NCI-H345 treated with DMSO at 0.1 percent for 48 hours (cell line): ENCODE data around the gene EDC3.

Experiments
- DNase-seq: peaks from one replicate; lab custom pipeline; 2025; ENCODE audit not compliant: unreplicated experiment; lab: John Stamatoyannopoulos, UW

The EDC3 gene

DNA sequence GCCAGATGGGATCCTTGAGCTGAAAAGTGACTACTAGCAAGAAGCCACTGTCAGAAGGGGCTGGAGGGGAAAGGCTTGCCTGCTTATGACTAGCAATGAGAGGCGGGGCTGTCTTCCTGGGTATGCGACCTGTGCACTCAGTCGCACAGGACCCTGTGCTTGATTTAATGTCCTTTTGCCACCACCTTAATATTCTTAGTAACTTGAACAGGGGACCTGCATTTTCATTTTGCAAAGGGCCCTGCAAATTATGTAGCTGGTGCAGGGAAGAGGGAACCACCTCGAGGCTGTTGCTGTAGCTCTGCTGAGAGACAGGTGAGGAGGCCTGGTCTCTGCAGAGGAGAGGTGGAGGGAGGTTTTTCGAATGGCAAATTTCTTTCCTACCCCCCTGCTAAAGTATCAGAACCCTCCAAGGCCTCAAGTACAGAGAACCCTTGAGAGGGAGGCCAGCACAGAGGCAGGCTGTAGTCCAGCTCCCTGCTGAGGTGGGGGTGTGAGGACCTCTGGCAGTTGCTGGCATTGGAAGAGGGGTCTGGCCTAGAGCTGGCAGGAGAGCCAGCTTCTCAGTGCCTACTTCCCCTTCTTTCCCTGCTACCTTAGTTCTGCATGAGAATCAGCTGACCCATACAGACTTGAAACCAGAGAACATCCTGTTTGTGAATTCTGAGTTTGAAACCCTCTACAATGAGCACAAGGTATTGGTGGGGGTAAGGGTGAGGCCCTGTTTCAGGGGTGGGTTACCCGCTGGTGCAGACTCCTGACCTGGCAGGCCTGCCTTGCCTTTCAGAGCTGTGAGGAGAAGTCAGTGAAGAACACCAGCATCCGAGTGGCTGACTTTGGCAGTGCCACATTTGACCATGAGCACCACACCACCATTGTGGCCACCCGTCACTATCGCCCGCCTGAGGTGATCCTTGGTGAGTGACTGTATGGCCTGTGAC lies 68.8 kb downstream of the EDC3 start:
- no peak for DNase-seq

DNA sequence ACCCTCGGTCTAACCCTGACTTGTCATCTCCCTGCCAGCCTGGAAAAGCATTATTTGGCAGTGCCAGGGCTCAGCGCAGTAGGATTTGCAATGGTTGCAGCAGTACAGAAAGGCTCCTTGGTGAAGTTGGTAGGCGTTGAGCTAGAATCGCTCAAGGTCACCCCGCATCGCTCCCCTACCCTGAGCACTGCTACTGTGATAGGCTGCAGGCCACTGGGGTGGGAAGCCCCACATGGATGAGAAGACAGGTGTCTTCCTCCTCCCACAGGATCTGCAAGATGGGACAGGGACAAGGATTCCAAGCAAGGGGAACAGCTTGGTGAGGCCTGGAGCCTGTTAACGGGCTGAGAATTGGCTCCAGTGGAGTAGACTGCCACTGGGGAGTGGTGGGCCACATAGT lies 69.5 kb downstream of the EDC3 start:
- no peak for DNase-seq

DNA sequence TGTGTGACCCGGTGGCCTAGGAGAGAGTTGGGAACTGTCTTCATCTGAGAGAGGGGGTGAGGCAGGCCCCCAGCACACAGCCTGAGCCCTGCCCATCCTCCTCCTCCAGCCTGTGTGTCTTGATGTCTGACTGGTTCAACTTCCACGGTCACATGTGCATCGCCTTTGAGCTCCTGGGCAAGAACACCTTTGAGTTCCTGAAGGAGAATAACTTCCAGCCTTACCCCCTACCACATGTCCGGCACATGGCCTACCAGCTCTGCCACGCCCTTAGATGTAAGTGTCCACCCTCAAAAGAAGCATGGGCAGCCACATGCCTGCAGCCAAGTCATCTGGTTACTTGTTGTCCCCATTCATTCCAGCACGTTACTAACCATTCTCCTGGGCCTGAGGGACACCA lies 70.1 kb downstream of the EDC3 start:
- no peak for DNase-seq

DNA sequence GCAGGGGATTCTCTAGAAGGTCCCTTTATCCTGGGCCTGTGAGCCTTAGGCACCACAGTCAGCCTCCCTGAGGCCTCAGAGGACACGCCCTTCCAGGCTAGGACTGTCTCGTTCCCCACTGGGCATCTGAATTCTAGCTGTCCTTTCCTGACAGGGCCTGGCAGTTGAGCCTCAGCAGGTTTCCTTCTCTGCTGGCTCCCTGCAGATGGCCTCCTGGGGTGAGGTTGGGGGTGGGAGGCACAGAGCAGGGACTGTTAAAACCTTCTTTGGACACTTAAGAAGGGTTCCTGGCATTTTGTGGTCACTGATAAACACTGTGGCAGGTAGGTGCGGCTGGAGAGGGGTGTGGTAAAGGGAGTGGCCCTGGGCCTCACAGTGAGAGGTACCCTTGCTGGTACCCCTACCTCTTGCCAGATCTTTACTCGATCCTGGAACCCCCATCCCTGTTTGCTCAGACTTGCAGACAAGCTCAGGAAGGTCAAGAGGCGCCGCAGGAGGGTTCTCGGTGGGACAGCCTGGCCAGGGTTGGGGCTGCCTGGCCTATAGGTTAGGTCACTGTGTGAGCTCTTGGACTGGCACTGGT lies 71.7 kb downstream of the EDC3 start:
- DNase-seq, result no peak

DNA sequence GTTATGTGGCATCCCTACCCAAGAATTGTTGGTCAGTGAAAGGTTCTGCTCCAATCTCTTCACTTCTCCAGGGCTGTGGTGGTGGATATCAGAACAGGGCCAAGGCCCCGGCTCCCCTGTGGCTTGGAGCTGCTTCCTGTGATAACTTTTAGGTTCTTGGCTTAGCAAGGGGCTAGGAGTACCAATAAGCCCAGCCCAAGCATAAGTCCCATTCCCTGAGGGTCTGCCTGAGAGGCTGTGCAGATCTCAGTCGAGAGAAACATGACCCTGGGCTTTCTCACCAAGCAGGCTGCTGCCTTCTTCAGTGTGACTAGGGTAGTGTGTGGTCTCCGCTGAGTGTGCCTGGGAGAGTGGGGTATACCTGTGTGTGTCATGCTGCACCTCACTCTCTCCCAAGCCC lies 73.1 kb downstream of the EDC3 start:
- no peak for DNase-seq

DNA sequence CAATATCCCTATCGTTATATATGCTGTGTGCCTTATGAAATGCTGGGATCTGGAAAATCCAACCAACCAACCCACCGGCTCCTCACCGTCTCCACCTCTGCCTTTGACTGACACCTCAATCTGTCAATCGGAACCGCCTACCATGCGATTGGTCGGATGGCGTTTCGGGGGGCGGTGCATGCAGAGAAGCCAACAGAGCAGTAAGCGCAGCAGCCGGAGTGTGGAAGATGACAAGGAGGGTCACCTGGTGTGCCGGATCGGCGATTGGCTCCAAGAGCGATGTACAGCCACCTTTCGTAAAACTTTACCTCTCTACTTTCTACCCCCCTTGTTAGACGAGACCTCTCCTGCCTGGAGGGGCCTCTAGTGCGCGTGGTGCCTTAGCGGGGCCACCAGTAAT lies 73.9 kb downstream of the EDC3 start:
- DNase-seq, result no peak

DNA sequence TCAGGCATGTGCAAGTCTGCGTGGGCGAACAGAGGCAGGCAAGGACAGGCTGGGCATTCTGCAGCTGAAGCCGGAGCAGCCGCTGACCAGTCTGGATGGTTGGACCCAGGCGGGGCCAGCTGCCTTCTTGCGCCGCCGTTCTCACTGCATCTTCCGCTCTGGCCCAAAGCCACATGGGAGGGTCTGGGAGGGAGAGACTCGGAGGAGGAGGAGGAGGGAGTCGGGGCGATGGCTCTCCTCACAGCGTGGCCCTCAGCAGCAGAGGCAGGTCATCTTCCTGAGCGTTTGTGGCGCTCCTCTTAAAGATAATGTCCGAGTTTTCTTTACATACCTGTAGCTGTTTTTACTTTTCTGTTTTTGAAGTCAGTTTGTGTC lies 74.3 kb downstream of the EDC3 start:
- DNase-seq, result no peak

DNA sequence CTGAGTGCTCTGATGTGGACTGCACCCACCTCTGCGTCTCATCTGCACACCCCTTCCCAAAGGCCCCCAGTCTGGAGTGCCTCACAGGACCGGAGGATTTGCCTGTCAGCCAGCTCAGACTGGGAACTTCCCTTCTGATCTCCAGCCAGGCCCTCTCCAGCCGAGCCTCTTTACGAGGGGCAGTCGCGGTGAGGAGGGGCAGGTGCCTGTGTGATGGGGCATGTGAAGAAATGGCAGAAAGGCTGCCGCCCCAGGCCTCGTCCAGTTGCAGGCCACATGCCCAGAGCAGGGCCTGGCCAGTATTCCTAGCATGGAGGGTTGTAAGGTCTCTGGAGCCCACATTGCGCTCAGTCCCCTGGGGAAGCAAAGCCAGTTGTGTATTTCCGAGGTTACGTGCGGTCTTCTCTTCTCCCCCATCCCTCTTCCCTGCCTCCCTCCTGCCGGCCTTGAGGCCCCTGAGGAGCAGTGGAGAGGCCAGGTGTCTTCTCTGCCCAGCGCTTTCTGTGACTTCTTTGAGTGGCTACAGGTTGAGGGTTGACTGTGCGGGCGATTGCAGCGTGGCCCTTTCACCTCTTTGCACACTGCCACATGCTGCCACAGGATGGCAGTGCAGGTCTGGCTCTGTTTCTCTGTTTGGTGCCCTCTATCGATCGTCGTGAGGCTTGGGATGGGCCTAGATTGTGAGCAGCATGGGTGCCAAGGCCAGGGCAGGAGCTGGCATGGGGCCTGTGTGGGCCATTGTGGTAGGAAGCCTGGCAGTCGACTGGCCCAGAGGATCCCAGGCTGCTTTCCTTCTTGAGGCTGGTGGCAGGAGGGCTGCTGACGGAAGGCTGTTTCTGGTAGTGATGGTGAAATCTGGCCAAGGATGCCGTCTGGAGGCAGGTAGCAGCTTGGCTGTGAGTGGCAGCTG lies 74.9 kb downstream of the EDC3 start:
- DNase-seq, result no peak

DNA sequence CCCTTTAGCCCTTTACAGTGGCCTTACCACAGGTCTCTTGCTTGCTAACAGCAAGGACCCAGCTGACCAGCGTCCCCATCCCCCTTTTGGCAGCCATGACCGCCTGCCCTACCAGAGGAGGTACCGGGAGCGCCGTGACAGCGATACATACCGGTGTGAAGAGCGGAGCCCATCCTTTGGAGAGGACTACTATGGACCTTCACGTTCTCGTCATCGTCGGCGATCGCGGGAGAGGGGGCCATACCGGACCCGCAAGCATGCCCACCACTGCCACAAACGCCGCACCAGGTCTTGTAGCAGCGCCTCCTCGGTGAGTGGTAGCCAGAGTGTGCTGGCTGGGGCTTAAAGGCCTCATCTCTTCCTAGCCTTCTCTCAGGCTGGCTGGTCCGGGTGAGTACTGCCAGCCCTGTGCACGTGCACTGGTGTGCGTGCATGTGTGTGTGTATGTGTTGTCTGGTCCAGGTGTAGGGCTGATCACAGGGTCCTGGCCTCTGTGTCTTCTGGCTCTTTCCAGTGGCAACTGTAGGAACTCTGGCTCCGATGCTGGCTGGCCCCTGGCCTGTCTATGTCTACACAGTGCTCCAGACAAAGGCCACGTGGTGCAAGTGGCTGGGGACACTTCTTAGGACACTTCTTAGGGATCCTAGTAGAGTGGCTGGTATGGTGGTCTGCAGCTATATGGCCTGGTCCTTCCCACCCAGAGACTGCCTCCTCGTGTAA lies 75.7 kb downstream of the EDC3 start:
- DNase-seq, result no peak

DNA sequence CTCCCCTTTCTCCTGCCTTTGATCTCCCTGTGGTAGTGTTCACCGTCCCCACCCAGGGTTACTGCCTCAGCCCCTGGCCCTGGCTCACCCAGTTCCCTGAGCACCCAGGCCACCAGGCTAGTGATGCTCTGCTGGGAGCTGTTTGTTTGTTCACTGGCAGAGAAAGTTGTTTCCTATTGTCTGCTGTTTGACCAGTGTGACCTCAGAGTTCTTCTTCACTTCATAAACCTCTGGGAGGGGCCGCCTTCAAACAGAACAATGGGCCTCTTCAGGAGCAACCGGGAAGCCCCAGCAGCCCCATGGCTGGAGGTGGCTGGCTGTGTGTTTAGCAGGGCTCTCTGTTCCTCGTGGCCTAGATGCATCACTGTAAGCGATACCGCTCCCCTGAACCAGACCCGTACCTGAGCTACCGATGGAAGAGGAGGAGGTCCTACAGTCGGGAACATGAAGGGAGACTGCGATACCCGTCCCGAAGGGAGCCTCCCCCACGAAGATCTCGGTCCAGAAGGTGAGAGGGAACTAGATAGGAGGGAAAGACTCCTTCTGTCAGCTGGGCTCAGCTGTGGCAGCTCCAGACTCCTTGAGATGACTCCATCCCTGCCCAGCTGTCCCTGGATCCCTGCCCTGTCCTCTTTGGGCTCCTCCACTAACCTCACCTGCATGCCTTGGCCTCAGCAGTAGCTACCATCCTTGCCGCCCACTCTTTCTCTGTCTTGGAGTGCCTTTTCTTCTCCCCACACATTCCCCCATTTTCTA lies 76.8 kb downstream of the EDC3 start:
- no peak for DNase-seq

DNA sequence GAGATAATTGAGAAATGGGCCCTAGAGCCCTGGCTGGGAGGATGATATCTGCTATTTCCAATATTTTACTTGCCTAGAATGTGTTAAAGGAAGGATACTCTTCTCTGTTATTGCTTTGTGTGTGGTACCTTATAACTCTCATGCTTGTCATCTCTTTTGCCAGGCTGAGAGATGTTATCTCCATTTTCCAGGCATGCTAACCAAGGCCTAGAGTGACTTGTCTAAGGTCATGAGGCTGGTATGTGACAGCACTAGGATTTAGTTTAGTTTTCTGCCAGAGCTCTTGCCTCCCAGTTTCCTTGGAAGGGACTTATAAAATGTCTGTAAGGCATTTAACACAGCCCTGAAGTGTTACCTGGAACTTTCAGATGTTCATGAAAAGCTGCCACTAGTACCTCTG lies 78.8 kb downstream of the EDC3 start:
- no peak for DNase-seq

DNA sequence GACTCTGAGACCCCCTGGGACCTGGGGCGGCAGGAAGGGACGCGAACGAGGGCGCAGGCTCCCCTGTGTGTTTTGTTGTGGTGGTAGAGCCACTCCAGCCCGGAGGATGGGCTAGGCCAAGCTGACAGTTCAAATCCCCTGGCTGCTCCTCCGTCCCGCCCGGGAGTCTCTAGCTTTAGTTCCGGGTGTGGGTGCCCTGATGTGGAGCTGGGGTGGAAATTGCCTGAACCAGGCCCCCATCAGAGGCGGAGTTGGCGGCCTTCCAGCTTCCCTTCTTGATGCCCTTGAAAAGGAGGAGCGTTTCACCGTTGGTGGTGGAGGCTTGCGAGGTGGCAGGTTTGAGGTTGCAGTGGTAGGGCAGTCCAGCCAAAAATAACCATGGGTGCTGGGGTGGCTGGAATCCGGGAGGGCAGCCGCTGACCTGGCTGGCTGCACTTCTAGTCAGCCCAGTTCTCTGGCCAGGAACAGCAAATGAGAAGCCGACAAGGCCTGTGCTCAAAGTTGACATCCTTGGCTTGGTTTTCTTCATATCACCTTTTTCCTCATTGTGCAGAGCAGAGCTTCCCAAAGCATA lies 79.4 kb downstream of the EDC3 start:
- peak; percentile 13 for DNase-seq

DNA sequence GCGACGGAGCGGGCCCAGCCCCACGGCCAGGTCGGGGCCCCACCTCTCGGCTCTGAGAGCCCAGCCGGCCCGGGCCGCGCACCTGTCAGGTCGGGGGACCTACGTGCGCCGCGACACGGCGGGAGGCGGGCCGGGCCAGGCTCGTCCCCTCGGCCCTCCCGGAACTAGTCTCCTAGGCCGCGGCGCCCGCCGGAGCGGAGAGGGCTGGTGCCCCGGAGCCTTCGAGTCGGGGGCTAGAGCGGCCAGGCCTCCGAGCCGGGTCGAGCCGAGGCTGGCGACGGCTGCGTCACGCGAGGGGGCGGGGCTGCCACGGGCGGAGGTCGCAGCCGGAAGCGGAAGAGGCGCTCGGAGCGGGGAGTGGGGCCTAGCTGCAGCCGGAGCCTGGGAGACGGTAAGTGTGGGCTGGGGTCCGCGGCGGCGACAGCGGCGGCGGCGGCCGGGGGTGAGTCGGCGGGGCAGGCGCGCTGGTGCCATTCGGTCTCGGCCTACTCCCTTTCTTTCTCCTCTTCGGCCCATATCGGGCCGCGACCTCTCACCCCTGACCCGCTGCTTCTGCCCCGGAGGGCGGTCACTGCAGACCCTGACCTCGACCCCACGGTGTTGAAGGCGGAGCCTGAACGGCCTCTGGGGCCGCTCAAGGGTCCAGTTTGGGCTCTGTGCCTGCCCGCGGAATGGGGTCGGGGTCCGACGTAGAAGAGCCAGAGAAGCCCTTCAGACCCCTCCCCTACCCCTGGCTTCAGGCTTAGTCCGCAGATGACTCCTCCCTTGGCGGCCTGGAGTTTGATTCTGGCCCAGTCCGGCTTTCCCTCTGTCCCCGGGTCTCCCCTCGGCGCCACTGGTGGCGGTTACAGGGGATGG lies 80.1 kb downstream of the EDC3 start, which contains the start of gene CLK3:
Gene CLK3, plus strand, starts transcription at position 329 of the 858 bp plus-strand sequence. CDS start 3,361 bp downstream, outside the sequence.
- peak; percentile 83 for DNase-seq

DNA sequence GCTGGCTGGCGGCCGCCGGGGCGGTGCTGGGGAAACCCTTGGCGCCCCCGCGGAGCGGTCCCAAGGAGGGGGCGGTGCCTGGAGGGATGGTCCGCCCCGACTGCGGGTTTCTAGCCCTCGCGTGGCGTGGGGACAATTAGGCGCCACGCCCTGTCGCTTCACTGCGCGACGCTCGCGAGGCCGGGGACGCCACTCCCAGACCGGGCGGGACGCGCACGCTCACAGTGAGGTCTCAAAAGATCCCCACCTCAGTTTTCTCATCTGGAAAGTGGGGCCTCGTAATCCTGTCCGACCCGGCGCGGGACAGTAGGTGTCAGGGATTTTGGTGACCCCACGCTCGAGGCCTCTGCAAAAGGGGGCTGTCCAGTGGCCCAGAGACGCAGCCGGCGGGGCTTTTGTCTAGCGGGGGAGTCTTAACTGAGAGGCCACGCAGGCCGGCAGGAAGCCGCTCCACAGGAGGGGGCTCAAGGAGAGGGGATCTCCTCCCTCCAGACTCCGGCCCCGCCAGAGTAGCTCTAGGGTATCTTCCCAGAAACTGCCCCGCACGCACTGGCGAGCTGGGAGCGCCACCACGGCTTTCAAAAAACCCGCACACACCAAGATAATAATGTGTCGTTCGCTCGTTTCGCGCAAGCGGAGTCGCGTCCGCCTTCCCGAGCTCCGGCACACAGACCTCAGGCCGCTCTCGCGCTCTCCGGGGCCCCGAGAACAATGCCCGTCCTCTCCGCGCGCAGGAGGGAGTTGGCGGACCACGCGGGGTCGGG lies 80.9 kb downstream of the EDC3 start:
- peak; percentile 23 for DNase-seq

DNA sequence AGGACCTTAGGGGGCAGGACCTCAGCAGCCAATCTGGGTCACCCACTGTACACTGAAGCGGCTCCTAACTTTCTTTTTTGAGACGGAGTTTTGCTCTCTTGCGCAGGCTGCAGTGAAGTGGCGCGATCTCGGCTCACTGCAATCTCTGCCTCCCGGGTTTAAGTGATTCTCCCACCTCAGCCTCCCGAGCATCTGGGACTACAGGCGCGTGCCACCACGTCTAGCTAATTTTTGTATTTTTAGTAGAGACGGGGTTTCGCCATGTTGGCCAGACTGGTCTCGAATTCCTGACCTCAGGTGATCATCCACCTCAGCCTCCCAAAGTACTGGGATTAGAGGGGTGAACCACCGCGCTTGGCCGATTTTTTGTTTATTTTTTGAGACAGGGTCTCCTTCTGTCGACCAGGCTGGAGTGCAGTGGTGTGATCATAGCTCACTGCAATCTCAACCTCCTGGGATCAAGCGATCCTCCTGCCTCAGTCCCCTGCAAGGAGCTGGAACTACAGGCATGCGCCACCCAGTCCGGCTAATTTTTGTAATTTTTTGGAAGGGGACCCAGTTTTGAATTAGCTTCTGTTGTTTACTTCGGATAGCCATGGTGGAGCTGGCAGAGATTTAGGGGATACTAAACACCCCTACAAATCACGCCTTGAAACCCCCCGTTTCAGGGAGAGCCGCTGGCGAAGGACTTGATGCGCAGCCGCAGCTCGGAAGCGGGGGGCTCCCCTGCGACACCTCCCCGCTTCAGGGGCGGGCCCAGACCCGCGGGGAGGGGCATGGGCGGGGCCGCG lies 81.7 kb downstream of the EDC3 start:
- DNase-seq, result no peak

DNA sequence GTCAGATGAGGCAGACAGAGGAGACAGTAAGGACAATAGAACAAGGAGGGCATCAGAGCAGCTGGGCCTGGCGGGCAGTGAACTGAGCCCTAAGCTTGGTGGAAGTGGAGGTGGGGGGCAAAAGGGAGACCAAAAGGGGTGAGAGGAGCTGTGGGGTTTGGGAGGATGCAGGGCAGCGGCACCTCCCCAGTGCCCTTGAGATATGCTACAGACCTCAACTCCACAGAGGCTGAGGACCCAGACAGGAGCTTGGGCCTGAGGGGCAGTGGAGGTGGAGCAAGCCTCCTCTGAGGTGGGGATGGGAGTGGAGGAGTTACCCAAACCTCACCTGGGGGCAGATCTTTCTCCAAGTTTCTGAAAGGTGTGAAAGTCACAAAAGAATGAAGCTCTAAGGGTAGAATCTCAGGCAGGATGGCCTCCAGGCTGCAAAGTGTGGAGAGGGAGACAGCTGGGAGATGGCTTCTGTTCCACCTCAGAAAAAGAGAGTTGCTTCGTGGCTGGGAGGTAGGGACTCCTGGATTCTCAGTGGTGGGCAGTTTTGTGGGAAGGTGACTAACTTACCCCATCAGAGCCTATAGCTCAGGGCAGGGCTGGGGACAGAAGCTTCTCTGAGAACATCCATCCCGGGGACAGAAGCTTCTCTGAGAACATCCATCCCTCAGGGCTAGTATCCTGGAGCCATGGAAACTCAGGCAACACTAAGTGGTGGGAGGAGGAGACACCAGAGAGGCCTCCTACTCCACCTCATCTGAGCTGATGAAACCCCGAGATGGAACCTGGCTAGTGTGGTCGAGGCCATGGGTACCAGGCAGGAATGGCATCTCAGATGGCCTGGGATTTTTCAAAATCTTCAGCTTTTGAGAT lies 82.5 kb downstream of the EDC3 start:
- DNase-seq, result no peak
